GM18502 (cell line): ENCODE measurements around the gene SNX7.

Experiments
- ATAC-seq: cut with Tn5 transposase; IDR thresholded peaks from one replicate; pipeline ENCODE4 v1.9.1; 2021; ENCODE audit warnings: mild to moderate bottlenecking; ENCODE audit not compliant: unreplicated experiment, poor library complexity

The SNX7 gene

DNA sequence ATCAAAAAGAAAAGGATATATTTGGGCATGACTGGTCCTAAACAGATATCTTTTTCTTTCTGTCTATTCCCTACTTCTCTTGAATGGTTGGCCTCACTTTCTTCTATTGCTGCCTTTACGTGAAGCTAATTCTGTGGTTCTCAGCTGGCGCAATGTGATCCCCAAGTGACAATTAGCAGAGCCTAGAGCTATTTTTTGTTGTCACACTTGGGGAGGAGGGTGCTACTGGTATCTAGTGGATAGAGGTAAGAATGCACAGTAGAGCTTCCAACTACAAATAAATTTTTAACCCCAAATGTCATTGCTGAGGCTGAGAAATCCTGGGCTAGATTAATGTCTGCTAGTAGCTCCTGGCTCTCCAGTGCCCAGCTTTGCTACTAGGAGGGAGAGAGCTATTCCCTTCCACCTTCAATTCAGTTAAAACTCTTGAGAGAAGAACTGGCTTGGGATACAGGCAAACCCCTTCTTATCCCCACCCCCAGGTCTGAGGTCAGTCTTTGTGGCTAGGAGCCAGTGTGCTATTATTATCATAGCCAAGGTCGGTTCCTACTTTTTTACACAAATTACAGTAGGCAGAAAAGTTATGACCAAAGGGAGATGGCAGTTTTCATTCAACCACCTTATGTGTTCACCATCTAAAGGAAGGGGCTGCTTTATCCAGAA lies 102.1 kb downstream of the SNX7 start:
- no peak for ATAC-seq

GRCh38 chr1:98764485-98764884 lies 103.0 kb downstream of the SNX7 start:
- ATAC-seq: no peak

GRCh38 chr1:98766255-98766654 lies 104.7 kb downstream of the SNX7 start:
- ATAC-seq: peak; percentile 87

DNA sequence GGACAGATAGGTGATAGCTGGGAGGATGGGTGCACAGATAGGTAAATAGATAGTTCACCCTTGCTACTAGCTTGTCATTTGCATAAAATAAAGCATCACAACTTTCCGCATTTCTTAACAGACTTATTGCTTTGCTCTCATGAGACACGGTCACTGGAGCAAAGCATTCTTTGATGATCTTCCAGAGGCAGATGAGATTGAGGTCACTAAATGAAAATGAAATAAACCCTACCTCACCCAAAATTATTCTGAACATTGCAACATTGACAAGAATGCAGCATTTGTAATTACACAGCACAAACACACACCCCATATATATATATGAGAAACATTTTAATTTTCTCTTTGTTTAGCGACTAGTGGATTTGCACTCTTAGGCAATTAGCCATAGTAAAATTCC lies 107.6 kb downstream of the SNX7 start:
- no peak for ATAC-seq

- ATAC-seq: no peak
Measured at GRCh38 chr1:98781906-98782305, 120.4 kb downstream of the SNX7 start.

GRCh38 chr1:98783821-98784220 lies 122.3 kb downstream of the SNX7 start:
- ATAC-seq: no peak

GRCh38 chr1:98791498-98791897 lies 130.0 kb downstream of the SNX7 start:
- no peak for ATAC-seq

- no peak for ATAC-seq
Measured at GRCh38 chr1:98792123-98792522, 130.6 kb downstream of the SNX7 start.

DNA sequence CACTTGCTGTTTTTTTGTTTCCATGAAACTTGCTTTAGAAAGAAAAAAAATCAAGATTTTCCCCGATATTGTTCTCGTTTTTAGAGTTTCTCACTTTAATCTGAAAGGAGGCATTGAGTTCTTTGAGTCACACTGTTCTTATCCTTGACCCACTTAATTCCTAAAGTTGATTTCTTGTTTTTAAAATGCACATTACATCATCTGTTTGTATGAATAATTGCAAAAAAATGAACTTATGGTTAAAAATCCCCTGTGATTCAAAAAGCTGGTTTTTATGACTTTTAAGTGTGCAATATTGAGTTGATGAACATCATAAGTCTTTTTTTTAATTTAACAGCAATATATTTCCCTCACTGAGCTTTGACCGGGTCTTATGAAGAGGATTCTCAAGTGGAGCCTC lies 131.6 kb downstream of the SNX7 start:
- ATAC-seq: no peak

DNA sequence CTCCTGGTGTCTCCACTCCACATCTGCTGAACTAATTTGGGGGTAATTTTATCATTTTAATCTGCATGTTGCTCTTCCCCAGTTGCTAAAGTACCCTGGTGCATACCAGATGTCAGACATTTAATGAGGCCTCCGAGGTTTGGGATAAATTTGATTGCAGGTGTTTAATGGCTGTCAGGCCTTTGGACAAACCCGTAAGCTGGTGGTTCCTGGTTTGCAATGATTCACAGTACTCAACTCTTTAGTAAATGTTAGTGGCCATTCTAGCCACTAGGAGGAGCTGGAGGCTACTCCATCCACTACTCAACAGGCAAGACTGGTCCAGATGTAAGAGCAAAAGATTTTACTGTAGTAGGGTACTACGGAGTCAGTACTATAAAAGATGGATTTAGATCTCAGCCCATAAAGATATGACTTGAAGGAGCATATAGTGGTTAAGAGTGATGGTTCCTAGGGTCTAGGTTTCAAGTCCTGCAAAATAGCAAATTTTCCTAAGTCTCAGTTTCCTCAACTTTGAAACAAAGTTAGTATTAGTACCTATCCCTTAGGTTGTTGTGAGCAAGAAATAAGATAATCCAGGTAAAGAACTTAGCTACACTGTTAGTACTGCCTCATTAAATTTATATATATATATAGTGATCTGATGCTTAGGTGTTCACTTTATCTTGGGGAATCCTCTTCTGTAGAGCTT lies 132.8 kb downstream of the SNX7 start:
- ATAC-seq: peak; percentile 99

DNA sequence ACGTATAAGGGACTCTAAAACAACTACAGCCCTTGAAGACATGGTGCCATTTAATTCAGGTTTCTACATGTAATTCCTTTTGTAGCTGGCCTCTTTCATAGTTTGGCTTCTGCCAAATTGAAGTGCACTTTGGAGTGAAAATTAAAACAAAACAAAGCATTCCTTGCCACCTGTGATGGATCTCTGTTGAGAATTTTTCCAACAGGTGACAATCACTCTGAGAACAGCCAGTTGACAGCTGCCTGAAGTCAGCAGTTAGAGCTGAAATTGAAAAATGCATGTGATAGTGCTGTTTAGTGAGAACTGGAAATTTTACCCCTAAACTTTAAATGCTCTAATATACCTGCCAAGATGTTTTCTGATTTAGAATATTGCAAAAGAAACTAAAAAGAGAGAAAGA lies 134.5 kb downstream of the SNX7 start:
- no peak for ATAC-seq

DNA sequence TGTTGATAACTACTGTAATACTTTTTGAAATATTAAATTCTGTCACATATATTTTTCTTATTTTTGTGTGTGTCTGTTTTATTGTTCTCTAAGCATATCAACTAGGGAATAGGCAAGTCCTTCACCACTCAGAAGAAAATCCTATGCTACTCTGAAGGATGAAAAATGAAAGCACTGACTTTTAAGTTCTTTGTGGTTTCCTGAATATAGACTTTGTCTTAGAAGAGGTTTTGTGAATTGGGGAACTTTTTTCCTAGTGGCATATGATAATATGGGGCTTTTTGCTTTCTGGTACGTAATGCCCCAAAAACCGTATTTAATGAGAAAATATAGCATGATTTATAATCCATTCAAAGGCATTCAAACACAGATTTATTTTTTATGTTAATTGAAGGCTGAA lies 136.0 kb downstream of the SNX7 start:
- no peak for ATAC-seq
